K562 (cell line): Measurements from ENCODE around the gene IRF2. TPM values are rescaled to one million over a fixed set of nuclear protein-coding genes. Genes with fewer than 3 reads are reported as not detected.

Experiments used
- CBFB ChIP-seq: sonication (generic); formaldehyde crosslinking; IDR thresholded peaks from 2 replicates; pipeline ENCODE4 v1.4.0; 2020; ENCODE audit warnings: mild to moderate bottlenecking, missing genetic modification reagents
- CBX8 ChIP-seq: fragments of 200-600 bp; sonication (generic); IDR thresholded peaks from 2 replicates; pipeline ENCODE4 v1.6.1; 2012; ENCODE audit warnings: borderline replicate concordance, mixed run types, low read depth, mild to moderate bottlenecking, moderate library complexity, mixed read lengths, low read length, control low read depth, inconsistent platforms; ENCODE audit not compliant: poor library complexity, severe bottlenecking; ENCODE audit errors: extremely low read depth
- ELK3 ChIP-seq: fragments of 450-650 bp; formaldehyde crosslinking; IDR thresholded peaks from 2 replicates; pipeline ENCODE4 v1.4.0; 2020; ENCODE audit warnings: mild to moderate bottlenecking
- ESRRB ChIP-seq: fragments of 250-450 bp; sonication (Bioruptor Pico); IDR thresholded peaks from 2 replicates; pipeline ENCODE4 v1.5.0; 2020; ENCODE audit warnings: mild to moderate bottlenecking, moderate library complexity, borderline replicate concordance
- FOXJ2 ChIP-seq: fragments of 200-800 bp; sonication (Bioruptor generic); IDR thresholded peaks from 2 replicates; pipeline ENCODE4 v1.6.1; 2016; ENCODE audit warnings: missing genetic modification characterization, missing compliant biosample characterization
- HNRNPH1 ChIP-seq: fragments of 200-400 bp; formaldehyde crosslinking; optimal IDR thresholded peaks from 2 replicates; pipeline ENCODE3; 2017; ENCODE audit warnings: low read depth, mild to moderate bottlenecking, low read length, moderate library complexity
- MEF2A ChIP-seq: IDR thresholded peaks from 2 replicates; pipeline ENCODE4 v1.6.1; 2011; ENCODE audit warnings: low read depth, mild to moderate bottlenecking, low read length, moderate library complexity; ENCODE audit not compliant: control insufficient read depth
- MEF2D ChIP-seq: conservative IDR thresholded peaks from 2 replicates; pipeline ENCODE4 v1.6.1; 2016; ENCODE audit warnings: low read depth, missing genetic modification characterization, missing compliant biosample characterization
- MTA3 ChIP-seq: fragments of 450-650 bp; formaldehyde crosslinking; IDR thresholded peaks from 2 replicates; pipeline ENCODE4 v1.6.1; 2017; ENCODE audit warnings: mild to moderate bottlenecking, borderline replicate concordance
- NR4A1 ChIP-seq, 2 experiments: fragments of 250-450 bp in 1 of 2; fragments of 450-650 bp in 1 of 2; sonication (Bioruptor Pico) in 1 of 2; IDR thresholded peaks; 2 replicates each; pipeline versions ENCODE4 v1.4.0 to v1.6.1; 2016 to 2020; ENCODE audit warnings: mild to moderate bottlenecking in 2 of 2, missing compliant biosample characterization in 1 of 2, missing genetic modification characterization in 1 of 2, moderate library complexity in 1 of 2
- SAP30 ChIP-seq: fragments of 200-600 bp; sonication (generic); IDR thresholded peaks from 2 replicates; pipeline ENCODE4 v1.6.1; 2012; ENCODE audit warnings: borderline replicate concordance, low read depth, mild to moderate bottlenecking, moderate library complexity, low read length, control low read depth, inconsistent platforms; ENCODE audit not compliant: insufficient read depth, poor library complexity, severe bottlenecking
- SRF ChIP-seq, 2 experiments: fragments of 250-450, 450-650 bp in 1 of 2; sonication (Bioruptor Pico) in 1 of 2; sonication (generic) in 1 of 2; formaldehyde crosslinking; IDR thresholded peaks; 2 replicates each; pipeline versions ENCODE4 v1.5.0 to v1.5.1; 2020 to 2022; ENCODE audit warnings: mild to moderate bottlenecking in 1 of 2, missing genetic modification reagents in 1 of 2
- SRSF3 ChIP-seq: fragments of 200-400 bp; formaldehyde crosslinking; IDR thresholded peaks from 2 replicates; pipeline ENCODE4 v1.6.1; 2016; ENCODE audit warnings: mild to moderate bottlenecking, low read length, moderate library complexity; ENCODE audit not compliant: insufficient read depth
- ZHX1 ChIP-seq: fragments of 150-350 bp; conservative IDR thresholded peaks from 2 replicates; pipeline ENCODE4 v1.6.1; 2014; ENCODE audit warnings: low read length
- ZNF212 ChIP-seq: fragments of 450-650 bp; formaldehyde crosslinking; IDR thresholded peaks from 2 replicates; pipeline ENCODE4 v1.4.0; 2020; ENCODE audit warnings: mild to moderate bottlenecking
- ZNF282 ChIP-seq: sonication (generic); formaldehyde crosslinking; IDR thresholded peaks from 2 replicates; pipeline ENCODE4 v1.8.1; 2023; ENCODE audit warnings: missing genetic modification reagents
- ZNF316 ChIP-seq: fragments of 450-650 bp; IDR thresholded peaks from 2 replicates; pipeline ENCODE4 v1.6.1; 2016
- ZNF431 ChIP-seq: sonication (generic); formaldehyde crosslinking; IDR thresholded peaks from 2 replicates; pipeline ENCODE4 v1.8.0; 2022; ENCODE audit warnings: mild to moderate bottlenecking, missing genetic modification reagents
- ZNF551 ChIP-seq: fragments of 250-450 bp; sonication (Bioruptor Pico); IDR thresholded peaks from 2 replicates; pipeline ENCODE4 v1.5.0; 2021; ENCODE audit warnings: mild to moderate bottlenecking, moderate library complexity
- polyA plus RNA-seq, 8 experiments: library from polyadenylated mRNA; depleted of rRNA in 4 of 8; stranded (reverse) in 5 of 8; unstranded in 3 of 8; fragments of >200 nt; fragmentation: Nextera tagmentation in 2 of 8; fragmentation: Illumina TruSeq in 1 of 8; extraction: Ambion mirVana in 2 of 8; extraction: Trizol in 1 of 8; gene quantifications; 2 replicates each; pipeline versions ENCODE4 v1.2.1 to v1.2.3, GENCODE V29; 2011 to 2014; ENCODE audit warnings: inconsistent platforms in 1 of 8, missing spikeins in 1 of 8
- total RNA-seq, 7 experiments: library from RNA; depleted of rRNA in 6 of 7; stranded (reverse); fragments of >200 nt in 6 of 7; fragmentation: Illumina TruSeq in 2 of 7; extraction: Trizol in 2 of 7; gene quantifications; 2 replicates each; pipeline versions ENCODE4 v1.2.1 to v1.2.3, GENCODE V29; 2011 to 2021; ENCODE audit warnings: low replicate concordance in 1 of 7
- TF ChIP-seq, protein P1 (sequence below): fragments of 450-650 bp; IDR thresholded peaks from 2 replicates; pipeline ENCODE4 v1.7.0; 2016; ENCODE audit warnings: borderline replicate concordance
- TF ChIP-seq, protein P2 (sequence below), 3 experiments: IDR thresholded peaks in 2 of 3; conservative IDR thresholded peaks in 1 of 3; 2 replicates each; pipeline ENCODE4 v1.5.1; 2011 to 2012; ENCODE audit warnings: low read length in 3 of 3, mild to moderate bottlenecking in 3 of 3, control low read depth in 2 of 3, improper control_type of control experiment in 1 of 3, inconsistent platforms in 1 of 3, low read depth in 1 of 3, mixed read lengths in 1 of 3, moderate library complexity in 1 of 3; ENCODE audit not compliant: insufficient read depth in 2 of 3

IRF2 gene
- total and polyA plus RNA-seq, 9 of the 15 experiments (the other 6 are each of a cell fraction or from before 2014, with no cell fraction given), result 7.1 to 17.1 (median 11.3) TPM

DNA sequence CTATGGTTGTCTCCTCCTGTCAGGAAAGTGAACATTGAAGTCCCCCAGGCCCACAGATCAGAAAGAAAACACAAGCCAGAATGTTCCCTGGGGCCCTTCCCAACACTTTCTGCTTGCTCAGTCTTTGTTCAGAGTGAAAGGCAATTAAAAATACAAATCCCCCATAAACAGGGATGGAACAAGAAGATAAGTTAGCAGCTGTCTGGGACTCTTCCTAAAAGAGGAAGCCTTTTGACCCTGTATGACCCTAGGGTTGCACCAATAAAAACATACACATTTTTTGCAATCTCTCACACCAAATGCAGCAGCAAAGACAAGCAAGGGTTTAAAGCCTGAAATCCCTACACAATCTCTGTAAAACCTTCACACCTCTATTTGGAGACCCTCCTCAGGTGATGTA, 22.6 kb downstream of the IRF2 start (continued):
- no peak for TF ChIP-seq ELK3 (CRISPR knock-in tag)
- no peak for TF ChIP-seq ESRRB (CRISPR knock-in tag)
- TF ChIP-seq, protein P1, sequence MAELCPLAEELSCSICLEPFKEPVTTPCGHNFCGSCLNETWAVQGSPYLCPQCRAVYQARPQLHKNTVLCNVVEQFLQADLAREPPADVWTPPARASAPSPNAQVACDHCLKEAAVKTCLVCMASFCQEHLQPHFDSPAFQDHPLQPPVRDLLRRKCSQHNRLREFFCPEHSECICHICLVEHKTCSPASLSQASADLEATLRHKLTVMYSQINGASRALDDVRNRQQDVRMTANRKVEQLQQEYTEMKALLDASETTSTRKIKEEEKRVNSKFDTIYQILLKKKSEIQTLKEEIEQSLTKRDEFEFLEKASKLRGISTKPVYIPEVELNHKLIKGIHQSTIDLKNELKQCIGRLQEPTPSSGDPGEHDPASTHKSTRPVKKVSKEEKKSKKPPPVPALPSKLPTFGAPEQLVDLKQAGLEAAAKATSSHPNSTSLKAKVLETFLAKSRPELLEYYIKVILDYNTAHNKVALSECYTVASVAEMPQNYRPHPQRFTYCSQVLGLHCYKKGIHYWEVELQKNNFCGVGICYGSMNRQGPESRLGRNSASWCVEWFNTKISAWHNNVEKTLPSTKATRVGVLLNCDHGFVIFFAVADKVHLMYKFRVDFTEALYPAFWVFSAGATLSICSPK, result no peak
- no peak for TF ChIP-seq ZNF551 (CRISPR knock-in tag)
- TF ChIP-seq MTA3, result no peak
- TF ChIP-seq CBFB (CRISPR knock-in tag), result no peak
- TF ChIP-seq ZNF431 (CRISPR knock-in tag), result no peak
- TF ChIP-seq, protein P2, sequence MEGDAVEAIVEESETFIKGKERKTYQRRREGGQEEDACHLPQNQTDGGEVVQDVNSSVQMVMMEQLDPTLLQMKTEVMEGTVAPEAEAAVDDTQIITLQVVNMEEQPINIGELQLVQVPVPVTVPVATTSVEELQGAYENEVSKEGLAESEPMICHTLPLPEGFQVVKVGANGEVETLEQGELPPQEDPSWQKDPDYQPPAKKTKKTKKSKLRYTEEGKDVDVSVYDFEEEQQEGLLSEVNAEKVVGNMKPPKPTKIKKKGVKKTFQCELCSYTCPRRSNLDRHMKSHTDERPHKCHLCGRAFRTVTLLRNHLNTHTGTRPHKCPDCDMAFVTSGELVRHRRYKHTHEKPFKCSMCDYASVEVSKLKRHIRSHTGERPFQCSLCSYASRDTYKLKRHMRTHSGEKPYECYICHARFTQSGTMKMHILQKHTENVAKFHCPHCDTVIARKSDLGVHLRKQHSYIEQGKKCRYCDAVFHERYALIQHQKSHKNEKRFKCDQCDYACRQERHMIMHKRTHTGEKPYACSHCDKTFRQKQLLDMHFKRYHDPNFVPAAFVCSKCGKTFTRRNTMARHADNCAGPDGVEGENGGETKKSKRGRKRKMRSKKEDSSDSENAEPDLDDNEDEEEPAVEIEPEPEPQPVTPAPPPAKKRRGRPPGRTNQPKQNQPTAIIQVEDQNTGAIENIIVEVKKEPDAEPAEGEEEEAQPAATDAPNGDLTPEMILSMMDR (IDR thresholded peaks at IDR 0.05 in 2 of 3, conservative IDR thresholded peaks at IDR 0.05 in 1 of 3; ENCODE audit: insufficient read depth in 2 of 3, low read depth in 1 of 3, low read length in 3 of 3), result no peak
- TF ChIP-seq HNRNPH1, result no peak
- TF ChIP-seq ZHX1, result no peak
- TF ChIP-seq MEF2A, result peak; percentile 60; the same call in 1 of the 2 replicates
- TF ChIP-seq FOXJ2 (tag), result no peak
- TF ChIP-seq SRSF3, result no peak
- TF ChIP-seq ZNF282 (CRISPR knock-in tag), result no peak
- peak; percentile 27; the same call in 1 of the 2 replicates for TF ChIP-seq ZNF316
- no peak for TF ChIP-seq ZNF212 (CRISPR knock-in tag)
- TF ChIP-seq CBX8, result no peak
- TF ChIP-seq SAP30, result no peak
- no peak for TF ChIP-seq SRF (CRISPR knock-in tag; IDR thresholded peaks at IDR 0.05)
- no peak for TF ChIP-seq NR4A1 (CRISPR knock-in tag; IDR thresholded peaks at IDR 0.05)
- no peak for TF ChIP-seq NR4A1 (tag; IDR thresholded peaks at IDR 0.05)
- no peak for TF ChIP-seq MEF2D (tag)
